ENCODE results near the gene MAP2K1.
"Not testable (repeated sequence)": the region's sequence is repeated elsewhere in the genome, so short reads cannot be mapped to it uniquely, and the experiment has no call there.

Gene MAP2K1

GRCh38 chr15:66389859-66390381 is 3.2 kb downstream of the MAP2K1 start:
- no peak for DNase-seq (ENCODE audit: low read depth, low spot score)
- Histone ChIP-seq H3K36me3 (ENCODE audit: insufficient read depth, low read length) (no peaks in the 10 kb centered on the region), H3K9ac (ENCODE audit: insufficient read length) (no peak overlapping the region), H3K27ac (no peak overlapping the region), H3K9me3 (ENCODE audit: low read depth, low read length) (no peaks in the 10 kb centered on the region), H3K4me3 (no peak overlapping the region)
- no peak for TF ChIP-seq POLR2AphosphoS5 (IDR thresholded peaks at IDR 0.05; ENCODE audit: borderline replicate concordance, low read depth, low read length)
- TF ChIP-seq FOXP2 (optimal IDR thresholded peaks at IDR 0.05; ENCODE audit: control extremely low read depth, extremely low read length, insufficient read depth) = no peak
- no peak for TF ChIP-seq EZH2 (IDR thresholded peaks at IDR 0.05)

DNA sequence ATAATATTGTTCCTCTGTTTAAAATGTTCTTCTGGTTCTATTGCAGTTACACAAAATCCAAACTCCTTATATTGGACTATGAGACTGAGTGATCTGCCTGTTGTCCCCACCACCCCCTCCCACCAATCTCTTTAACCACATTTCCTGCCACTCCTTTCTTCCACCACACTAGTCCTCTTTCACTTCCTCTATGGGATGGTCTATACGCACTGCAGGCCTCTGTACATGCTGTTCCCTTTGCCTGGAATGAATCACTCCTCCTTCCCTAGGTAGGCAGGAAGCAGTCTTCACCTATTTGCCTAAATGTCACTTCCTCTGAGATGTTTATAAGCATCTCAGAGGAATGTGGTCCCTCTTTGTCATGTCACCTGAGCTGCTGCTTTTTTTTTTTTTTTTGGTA is 4.0 kb downstream of the MAP2K1 start:
- H3K9me3 ChIP-seq (ENCODE audit: low read depth, low read length) = no peaks in the 10 kb centered on the region
- no peaks in the 10 kb centered on the region for H3K36me3 ChIP-seq (ENCODE audit: insufficient read depth, low read length)
- no peak overlapping the region for H3K9ac ChIP-seq (ENCODE audit: insufficient read length)
- no peak for TF ChIP-seq EZH2 (IDR thresholded peaks at IDR 0.05)
- TF ChIP-seq POLR2AphosphoS5 (IDR thresholded peaks at IDR 0.05; ENCODE audit: borderline replicate concordance, low read depth, low read length) = no peak
- no peak for TF ChIP-seq FOXP2 (optimal IDR thresholded peaks at IDR 0.05; ENCODE audit: control extremely low read depth, extremely low read length, insufficient read depth)
- H3K27ac ChIP-seq = no peak overlapping the region
- no peak for DNase-seq (ENCODE audit: low read depth, low spot score)
- H3K4me3 ChIP-seq = no peak overlapping the region

DNA sequence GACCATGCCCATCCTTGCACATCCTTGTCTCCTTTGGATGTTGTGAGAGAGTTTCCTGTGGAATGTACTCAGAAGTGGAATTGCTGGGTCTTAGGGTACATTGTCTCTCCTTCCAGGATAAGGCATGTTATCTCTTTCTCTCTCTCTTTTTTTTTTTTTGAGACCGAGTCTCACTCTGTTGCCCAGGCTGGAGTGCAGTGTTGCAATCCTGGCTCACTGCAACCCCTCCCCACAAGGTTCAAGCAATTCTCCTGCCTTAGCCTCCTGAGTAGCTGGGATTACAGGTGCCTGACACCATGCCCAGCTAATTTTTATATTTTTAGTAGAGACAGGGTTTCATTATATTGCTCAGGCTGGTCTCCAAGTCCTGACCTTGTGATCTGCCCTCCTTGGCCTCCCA is 6.3 kb downstream of the MAP2K1 start:
- H3K27ac ChIP-seq; H3K36me3 ChIP-seq (ENCODE audit: insufficient read depth, low read length); H3K9ac ChIP-seq (ENCODE audit: insufficient read length); DNase-seq (ENCODE audit: low read depth, low spot score); H3K4me3 ChIP-seq; H3K9me3 ChIP-seq (ENCODE audit: low read depth, low read length): not testable (repeated sequence)

DNA sequence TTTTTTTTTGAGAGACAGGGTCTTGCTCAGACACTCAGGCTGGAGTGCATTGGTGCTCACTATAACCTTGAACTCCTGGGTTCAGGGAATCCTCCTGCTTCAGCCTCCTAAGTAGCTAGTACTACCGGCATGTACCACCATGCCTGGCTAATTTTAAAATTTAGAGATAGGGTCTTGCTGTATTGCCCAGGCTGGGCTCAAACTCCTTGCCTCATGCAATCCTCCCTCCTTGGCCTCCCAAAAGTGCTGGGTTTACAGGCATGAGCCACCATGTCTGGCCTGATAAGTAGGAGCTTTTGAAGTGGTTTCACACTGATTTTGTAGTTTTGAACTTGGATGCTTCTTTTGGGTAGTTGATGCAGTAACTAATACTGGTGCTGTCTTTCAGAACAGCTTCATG is 7.8 kb downstream of the MAP2K1 start:
- no peak for DNase-seq (ENCODE audit: low read depth, low spot score)
- Histone ChIP-seq H3K9ac (ENCODE audit: insufficient read length) (no peak overlapping the region), H3K36me3 (ENCODE audit: insufficient read depth, low read length) (no peaks in the 10 kb centered on the region), H3K9me3 (ENCODE audit: low read depth, low read length) (no peaks in the 10 kb centered on the region), H3K4me3 (no peak overlapping the region), H3K27ac (no peak overlapping the region)
- TF ChIP-seq POLR2AphosphoS5 (IDR thresholded peaks at IDR 0.05; ENCODE audit: borderline replicate concordance, low read depth, low read length) = no peak
- TF ChIP-seq FOXP2 (optimal IDR thresholded peaks at IDR 0.05; ENCODE audit: control extremely low read depth, extremely low read length, insufficient read depth) = no peak
- TF ChIP-seq EZH2 (IDR thresholded peaks at IDR 0.05) = no peak

DNA sequence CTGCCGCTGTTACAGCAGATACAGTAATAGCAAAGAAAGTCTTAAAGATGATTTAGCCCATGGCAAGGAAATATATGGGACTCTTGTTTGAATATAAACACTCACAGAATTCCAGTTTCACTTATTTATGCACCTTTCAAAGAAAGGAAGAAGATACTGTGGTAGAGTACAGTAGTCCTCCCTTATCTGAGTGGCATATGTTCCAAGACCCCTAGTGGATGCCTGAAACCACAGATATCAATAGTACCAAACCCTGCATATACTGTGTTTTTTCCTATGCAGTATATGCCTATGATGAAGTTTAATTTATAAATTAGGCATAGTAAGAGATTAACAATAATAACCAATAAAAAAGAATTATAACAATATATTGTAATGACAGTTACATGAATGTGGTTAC is 8.2 kb downstream of the MAP2K1 start:
- Histone ChIP-seq H3K9ac (ENCODE audit: insufficient read length) (no peak overlapping the region), H3K27ac (no peak overlapping the region), H3K4me3 (no peak overlapping the region), H3K36me3 (ENCODE audit: insufficient read depth, low read length) (no peaks in the 10 kb centered on the region), H3K9me3 (ENCODE audit: low read depth, low read length) (no peaks in the 10 kb centered on the region)
- no peak for TF ChIP-seq EZH2 (IDR thresholded peaks at IDR 0.05)
- TF ChIP-seq FOXP2 (optimal IDR thresholded peaks at IDR 0.05; ENCODE audit: control extremely low read depth, extremely low read length, insufficient read depth) = no peak
- no peak for TF ChIP-seq POLR2AphosphoS5 (IDR thresholded peaks at IDR 0.05; ENCODE audit: borderline replicate concordance, low read depth, low read length)
- DNase-seq (ENCODE audit: low read depth, low spot score) = no peak

GRCh38 chr15:66399276-66399675 is 12.6 kb downstream of the MAP2K1 start:
- Histone ChIP-seq H3K27ac (no peak overlapping the region), H3K9me3 (ENCODE audit: low read depth, low read length) (no peaks in the 10 kb centered on the region), H3K36me3 (ENCODE audit: insufficient read depth, low read length) (no peaks in the 10 kb centered on the region), H3K9ac (ENCODE audit: insufficient read length) (no peak overlapping the region), H3K4me3 (no peak overlapping the region)
- no peak for DNase-seq (ENCODE audit: low read depth, low spot score)
- no peak for TF ChIP-seq EZH2 (IDR thresholded peaks at IDR 0.05)
- no peak for TF ChIP-seq FOXP2 (optimal IDR thresholded peaks at IDR 0.05; ENCODE audit: control extremely low read depth, extremely low read length, insufficient read depth)
- TF ChIP-seq POLR2AphosphoS5 (IDR thresholded peaks at IDR 0.05; ENCODE audit: borderline replicate concordance, low read depth, low read length) = no peak

GRCh38 chr15:66400351-66400774 is 13.7 kb downstream of the MAP2K1 start:
- DNase-seq (ENCODE audit: low read depth, low spot score) = no peak
- H3K36me3 ChIP-seq (ENCODE audit: insufficient read depth, low read length) = no peaks in the 10 kb centered on the region
- no peak overlapping the region for H3K27ac ChIP-seq
- TF ChIP-seq FOXP2 (optimal IDR thresholded peaks at IDR 0.05; ENCODE audit: control extremely low read depth, extremely low read length, insufficient read depth) (no peak), EZH2 (IDR thresholded peaks at IDR 0.05) (no peak), POLR2AphosphoS5 (IDR thresholded peaks at IDR 0.05; ENCODE audit: borderline replicate concordance, low read depth, low read length) (no peak)
- H3K9ac ChIP-seq (ENCODE audit: insufficient read length) = no peak overlapping the region
- H3K9me3 ChIP-seq (ENCODE audit: low read depth, low read length) = no peaks in the 10 kb centered on the region
- no peak overlapping the region for H3K4me3 ChIP-seq

DNA sequence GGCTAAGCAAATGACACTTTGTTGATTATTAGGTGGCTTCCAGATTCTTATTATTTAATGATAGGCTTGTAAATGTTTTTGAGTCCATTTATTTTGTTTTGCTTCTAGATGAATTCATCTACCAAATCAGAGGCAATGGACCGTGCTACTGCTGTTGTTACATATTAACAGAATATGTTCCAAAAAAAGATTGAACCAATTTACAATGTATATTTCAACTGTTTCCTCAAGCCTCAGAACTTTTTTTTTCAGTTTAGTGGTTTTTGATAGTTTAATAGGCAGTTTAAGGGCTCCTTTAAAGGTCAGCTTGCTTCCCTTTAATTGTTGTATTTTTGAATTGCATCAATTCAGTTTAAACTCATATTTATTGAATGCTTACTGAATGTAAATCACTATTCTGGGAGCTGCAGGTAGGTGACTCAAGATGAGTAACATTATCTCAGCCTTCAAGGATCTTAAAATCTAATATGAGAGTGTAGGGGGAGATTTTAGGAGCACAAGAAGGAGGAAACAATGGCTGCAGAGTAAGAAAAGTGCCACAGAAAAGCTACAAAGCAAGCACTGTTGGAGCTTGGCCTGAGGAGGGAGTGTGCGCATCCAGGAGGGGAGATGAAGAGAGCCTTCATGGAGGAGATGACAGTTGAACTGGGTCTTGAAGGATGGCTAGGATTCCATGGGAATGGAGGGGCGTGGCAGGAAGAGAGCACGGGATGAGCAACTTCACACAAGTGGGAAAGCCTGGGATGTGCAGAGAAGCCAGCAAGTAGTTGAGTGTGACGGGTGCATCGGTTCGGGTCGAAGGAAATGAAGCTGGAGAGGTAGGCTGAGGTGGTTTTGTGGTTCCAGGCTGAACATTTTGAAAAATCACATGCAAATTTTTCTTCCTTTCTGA is 14.7 kb downstream of the MAP2K1 start:
- H3K36me3 ChIP-seq (ENCODE audit: insufficient read depth, low read length) = no peaks in the 10 kb centered on the region
- H3K9me3 ChIP-seq (ENCODE audit: low read depth, low read length) = no peaks in the 10 kb centered on the region
- TF ChIP-seq EZH2 (IDR thresholded peaks at IDR 0.05) = no peak
- TF ChIP-seq POLR2AphosphoS5 (IDR thresholded peaks at IDR 0.05; ENCODE audit: borderline replicate concordance, low read depth, low read length) = no peak
- TF ChIP-seq FOXP2 (optimal IDR thresholded peaks at IDR 0.05; ENCODE audit: control extremely low read depth, extremely low read length, insufficient read depth) = no peak
- H3K9ac ChIP-seq (ENCODE audit: insufficient read length) = no peak overlapping the region
- DNase-seq (ENCODE audit: low read depth, low spot score) = no peak
- H3K4me3 ChIP-seq = no peak overlapping the region
- H3K27ac ChIP-seq = no peak overlapping the region
